NCI-H2171 (cell line): Measurements from ENCODE around the gene SCD5.

ENCODE experiments used
- DNase-seq: peaks from one replicate; lab custom pipeline; 2025; lab: John Stamatoyannopoulos, UW

SCD5 gene

GRCh38 chr4:82691431-82691830 is 107.2 kb downstream of the SCD5 start:
- DNase-seq: no peak

- DNase-seq: no peak
Measured at GRCh38 chr4:82688091-82688795, 110.4 kb downstream of the SCD5 start.

- DNase-seq: no peak
Measured at GRCh38 chr4:82687531-82687930, 111.1 kb downstream of the SCD5 start.

GRCh38 chr4:82681754-82682153 is 116.8 kb downstream of the SCD5 start:
- no peak for DNase-seq

- no peak for DNase-seq
Measured at GRCh38 chr4:82680834-82681233, 117.8 kb downstream of the SCD5 start.

GRCh38 chr4:82679531-82679930 is 119.1 kb downstream of the SCD5 start:
- no peak for DNase-seq

GRCh38 chr4:82678051-82678450 is 120.5 kb downstream of the SCD5 start:
- DNase-seq: no peak

- no peak for DNase-seq
Measured at GRCh38 chr4:82677327-82677726, 121.3 kb downstream of the SCD5 start.

GRCh38 chr4:82667761-82668480 is 130.7 kb downstream of the SCD5 start:
- no peak for DNase-seq

GRCh38 chr4:82666970-82667665 is 131.5 kb downstream of the SCD5 start:
- no peak for DNase-seq

GRCh38 chr4:82661181-82661992 is 137.2 kb downstream of the SCD5 start:
- no peak for DNase-seq

- no peak for DNase-seq
Measured at GRCh38 chr4:82652062-82652461, 146.5 kb downstream of the SCD5 start.

- DNase-seq: no peak
Measured at GRCh38 chr4:82650868-82651267, 147.7 kb downstream of the SCD5 start.

GRCh38 chr4:82648356-82648755 is 150.2 kb downstream of the SCD5 start:
- DNase-seq: no peak

- no peak for DNase-seq
Measured at GRCh38 chr4:82645936-82646565, 152.5 kb downstream of the SCD5 start.

- no peak for DNase-seq
Measured at GRCh38 chr4:82644734-82645126, 153.9 kb downstream of the SCD5 start.

GRCh38 chr4:82643994-82644733 is 154.4 kb downstream of the SCD5 start:
- no peak for DNase-seq

GRCh38 chr4:82642331-82642730 is 156.3 kb downstream of the SCD5 start:
- no peak for DNase-seq

GRCh38 chr4:82640540-82640939 is 158.1 kb downstream of the SCD5 start:
- DNase-seq: no peak

- no peak for DNase-seq
Measured at GRCh38 chr4:82639971-82640370, 158.6 kb downstream of the SCD5 start.

- no peak for DNase-seq
Measured at GRCh38 chr4:82638479-82638878, 160.1 kb downstream of the SCD5 start.
